ENCODE data around the gene CLTC.

Gene CLTC

GRCh38 chr17:59607061-59607460 is 12.6 kb upstream of the CLTC start:
- no peak for TF ChIP-seq SIN3A (IDR thresholded peaks at IDR 0.05; ENCODE audit: borderline replicate concordance, insufficient read depth, low read length)
- no peak for TF ChIP-seq TAF1 (IDR thresholded peaks at IDR 0.05; ENCODE audit: borderline replicate concordance, insufficient read depth, low read length)
- TF ChIP-seq FOXP2 (optimal IDR thresholded peaks at IDR 0.05; ENCODE audit: borderline replicate concordance, extremely low read depth, extremely low read length, insufficient read depth): no peak
- no peak for TF ChIP-seq POLR2AphosphoS5 (IDR thresholded peaks at IDR 0.05; ENCODE audit: low read depth, low read length)
- TF ChIP-seq REST (IDR thresholded peaks at IDR 0.05; ENCODE audit: insufficient read depth in 1 of 2, low read depth in 2 of 2, low read length in 2 of 2): no peak

- TF ChIP-seq FOXP2 (optimal IDR thresholded peaks at IDR 0.05; ENCODE audit: borderline replicate concordance, extremely low read depth, extremely low read length, insufficient read depth) (no peak), TAF1 (IDR thresholded peaks at IDR 0.05; ENCODE audit: borderline replicate concordance, insufficient read depth, low read length) (no peak), REST (IDR thresholded peaks at IDR 0.05; ENCODE audit: insufficient read depth in 1 of 2, low read depth in 2 of 2, low read length in 2 of 2) (no peak), POLR2AphosphoS5 (IDR thresholded peaks at IDR 0.05; ENCODE audit: low read depth, low read length) (no peak), SIN3A (IDR thresholded peaks at IDR 0.05; ENCODE audit: borderline replicate concordance, insufficient read depth, low read length) (no peak)
Observed at GRCh38 chr17:59607817-59608403, 11.8 kb upstream of the CLTC start.

GRCh38 chr17:59611503-59611902 is 8.2 kb upstream of the CLTC start:
- TF ChIP-seq POLR2AphosphoS5 (IDR thresholded peaks at IDR 0.05; ENCODE audit: low read depth, low read length): no peak
- TF ChIP-seq SIN3A (IDR thresholded peaks at IDR 0.05; ENCODE audit: borderline replicate concordance, insufficient read depth, low read length): no peak
- TF ChIP-seq REST (IDR thresholded peaks at IDR 0.05; ENCODE audit: insufficient read depth in 1 of 2, low read depth in 2 of 2, low read length in 2 of 2): no peak
- no peak for TF ChIP-seq FOXP2 (optimal IDR thresholded peaks at IDR 0.05; ENCODE audit: borderline replicate concordance, extremely low read depth, extremely low read length, insufficient read depth)
- TF ChIP-seq TAF1 (IDR thresholded peaks at IDR 0.05; ENCODE audit: borderline replicate concordance, insufficient read depth, low read length): no peak

- TF ChIP-seq TAF1 (IDR thresholded peaks at IDR 0.05; ENCODE audit: borderline replicate concordance, insufficient read depth, low read length): no peak
- no peak for TF ChIP-seq POLR2AphosphoS5 (IDR thresholded peaks at IDR 0.05; ENCODE audit: low read depth, low read length)
- no peak for TF ChIP-seq FOXP2 (optimal IDR thresholded peaks at IDR 0.05; ENCODE audit: borderline replicate concordance, extremely low read depth, extremely low read length, insufficient read depth)
- TF ChIP-seq REST (IDR thresholded peaks at IDR 0.05; ENCODE audit: insufficient read depth in 1 of 2, low read depth in 2 of 2, low read length in 2 of 2): no peak
- TF ChIP-seq SIN3A (IDR thresholded peaks at IDR 0.05; ENCODE audit: borderline replicate concordance, insufficient read depth, low read length): no peak
Observed at GRCh38 chr17:59616253-59616920, 3.3 kb upstream of the CLTC start.
